ENCODE data around the gene ITGB1. TPM values are rescaled to one million over a fixed set of nuclear protein-coding genes. Genes with fewer than 3 reads are reported as not detected.

ITGB1 gene
- polyA plus RNA-seq, 1 of the 3 experiments (the other 2 are of a cell fraction), result 666 TPM

DNA sequence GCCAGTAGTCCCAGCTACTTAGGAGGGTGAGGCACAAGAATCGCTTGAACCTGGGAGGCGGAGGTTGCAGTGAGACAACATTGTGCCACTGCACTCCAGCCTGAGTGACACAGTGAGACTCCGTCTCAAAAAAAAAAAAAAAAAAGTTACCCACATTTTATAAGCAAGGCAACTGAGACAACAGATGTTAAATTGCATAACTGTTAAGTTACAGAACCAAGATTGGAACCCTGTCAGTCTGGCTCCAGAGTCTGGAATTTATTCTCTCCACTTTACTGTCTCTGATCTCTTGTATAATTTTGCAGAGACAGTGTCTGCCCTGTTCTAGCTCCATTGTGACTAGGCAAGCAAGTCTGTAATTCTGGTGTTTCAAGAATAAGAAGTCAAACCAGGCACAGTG, 6.2 kb upstream of the ITGB1 start (continued):
- TF ChIP-seq YY1 (IDR thresholded peaks at IDR 0.05; ENCODE audit: low read depth) (no peak), RXRA (IDR thresholded peaks at IDR 0.05; ENCODE audit: borderline replicate concordance, low read depth) (no peak)
- TF ChIP-seq, protein P1, sequence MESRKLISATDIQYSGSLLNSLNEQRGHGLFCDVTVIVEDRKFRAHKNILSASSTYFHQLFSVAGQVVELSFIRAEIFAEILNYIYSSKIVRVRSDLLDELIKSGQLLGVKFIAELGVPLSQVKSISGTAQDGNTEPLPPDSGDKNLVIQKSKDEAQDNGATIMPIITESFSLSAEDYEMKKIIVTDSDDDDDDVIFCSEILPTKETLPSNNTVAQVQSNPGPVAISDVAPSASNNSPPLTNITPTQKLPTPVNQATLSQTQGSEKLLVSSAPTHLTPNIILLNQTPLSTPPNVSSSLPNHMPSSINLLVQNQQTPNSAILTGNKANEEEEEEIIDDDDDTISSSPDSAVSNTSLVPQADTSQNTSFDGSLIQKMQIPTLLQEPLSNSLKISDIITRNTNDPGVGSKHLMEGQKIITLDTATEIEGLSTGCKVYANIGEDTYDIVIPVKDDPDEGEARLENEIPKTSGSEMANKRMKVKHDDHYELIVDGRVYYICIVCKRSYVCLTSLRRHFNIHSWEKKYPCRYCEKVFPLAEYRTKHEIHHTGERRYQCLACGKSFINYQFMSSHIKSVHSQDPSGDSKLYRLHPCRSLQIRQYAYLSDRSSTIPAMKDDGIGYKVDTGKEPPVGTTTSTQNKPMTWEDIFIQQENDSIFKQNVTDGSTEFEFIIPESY (IDR thresholded peaks at IDR 0.05; ENCODE audit: borderline replicate concordance, low read depth), result no peak

DNA sequence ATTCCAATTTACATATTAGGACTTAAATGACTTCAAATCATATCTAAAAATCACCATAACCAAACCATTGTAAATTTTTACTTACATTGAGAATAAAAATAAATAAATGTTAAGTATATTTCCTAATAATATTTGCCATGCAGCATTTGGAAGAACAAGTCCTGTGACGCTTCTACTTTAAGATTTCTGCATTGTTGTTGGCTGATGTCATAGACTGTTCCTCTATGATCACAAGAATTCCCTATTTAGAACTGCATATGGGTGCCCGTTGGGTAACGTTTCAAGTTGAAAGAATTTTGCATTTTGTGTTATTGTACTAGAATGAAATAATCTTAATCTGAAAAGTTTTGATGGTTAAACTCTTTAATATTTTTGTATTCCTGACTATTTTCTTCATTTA, 5.1 kb upstream of the ITGB1 start:
- Histone ChIP-seq H3K36me3 (replicated peaks in 1 of 2; ENCODE audit: control insufficient read depth in 1 of 2, insufficient read depth in 2 of 2, low read length in 1 of 2) (no peaks in the 10 kb centered on the region), H4K20me1 (ENCODE audit: insufficient read depth) (no peaks in the 10 kb centered on the region), H3K9me3 (no peaks in the 10 kb centered on the region), H3F3A (replicated peaks; ENCODE audit: insufficient read depth) (peaks cover 30% of the 10 kb centered on the region), H2AFZ (ENCODE audit: low read depth) (peak overlapping the region; percentile 70; the same call in 1 of the 2 replicates), H3K27ac (ENCODE audit: low read depth in 2 of 2, low read length in 1 of 2) (peak overlapping the region; percentile 70 to 91; a peak in 3 of 4 replicates), H3K4me2 (peak overlapping the region; percentile 76; the same call in 1 of the 2 replicates), H3K79me2 (ENCODE audit: insufficient read depth) (peaks cover 31% of the 10 kb centered on the region), H3K4me1 (ENCODE audit: control insufficient read depth in 1 of 2, insufficient read depth in 2 of 2, low read depth in 1 of 2, low read length in 1 of 2) (peaks cover 4 to 14% of the 10 kb centered on the region in 2 experiments), H3K9ac (peak overlapping the region; percentile 48; the same call in 1 of the 2 replicates), H3K27me3 (ENCODE audit: insufficient read depth) (no peaks in the 10 kb centered on the region), H3K4me3 (ENCODE audit: low read depth in 2 of 2, low read length in 1 of 2) (peak overlapping the region in 1 of 2 experiments; percentile 30; a peak in 1 of 4 replicates), H3K9me2 (no peaks in the 10 kb centered on the region)
- no peak for DNase-seq
- 13% methylated on average over 3 of the region's 3 CpGs for WGBS (ENCODE audit: low lambda C conversion rate)
- ChIA-PET POLR2A (no interaction called here), CTCF (no interaction called here)
- TF ChIP-seq MEF2A (IDR thresholded peaks at IDR 0.05; ENCODE audit: borderline replicate concordance, low read depth) (peak; percentile 75; the same call in 1 of the 2 replicates), FOSL2 (IDR thresholded peaks at IDR 0.05; ENCODE audit: borderline replicate concordance, low read depth) (peak; percentile 53; the same call in 1 of the 2 replicates), TEAD4 (IDR thresholded peaks at IDR 0.05; ENCODE audit: borderline replicate concordance, insufficient read depth) (peak; percentile 39; the same call in 1 of the 2 replicates), MXI1 (IDR thresholded peaks at IDR 0.05; ENCODE audit: low read depth, low read length) (no peak), FOXM1 (IDR thresholded peaks at IDR 0.05; ENCODE audit: low read depth) (no peak), EP300 (IDR thresholded peaks at IDR 0.05; ENCODE audit: borderline replicate concordance in 1 of 2, low read depth in 1 of 2, low read length in 1 of 2) (no peak), GATA2 (CRISPR knock-in tag; IDR thresholded peaks at IDR 0.05) (no peak), JUND (IDR thresholded peaks at IDR 0.05) (peak; percentile 63), POLR2AphosphoS5 (IDR thresholded peaks at IDR 0.05; ENCODE audit: low read depth, low read length) (no peak)

DNA sequence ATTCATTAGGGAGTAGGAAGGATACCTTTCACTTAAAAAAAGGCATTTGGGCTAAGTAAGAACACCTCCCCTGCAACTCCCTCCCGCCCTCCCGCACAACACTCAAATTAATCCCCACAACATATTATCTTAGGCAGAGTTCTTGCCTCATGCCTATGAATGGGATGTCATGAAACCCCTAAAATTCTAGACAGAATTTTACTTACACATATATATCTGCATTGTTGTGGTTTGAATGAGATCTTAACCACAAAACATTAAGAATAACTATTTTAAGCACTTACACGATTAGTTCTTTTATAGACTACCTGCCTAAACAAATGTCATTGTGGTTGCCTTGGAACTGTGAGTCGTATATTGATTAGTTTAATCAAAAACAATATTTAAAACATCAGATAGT, 4.5 kb upstream of the ITGB1 start:
- ChIA-PET CTCF (interaction anchor here (0.7 to 0.9 kb wide), 3 partner anchors 18 to 214 kb away, joined by 3 to 4 read pairs (median 3); no protein-coding TSS in a partner anchor), POLR2A (interaction anchor here (1.0 kb wide), 1 partner anchor 18 kb away, joined by 3 read pairs; no protein-coding TSS in a partner anchor)
- no peak overlapping the region; the same call in 1 of the 2 replicates for H2AFZ ChIP-seq (ENCODE audit: low read depth)
- 47% methylated on average over 4 of the region's 4 CpGs for WGBS (ENCODE audit: low lambda C conversion rate)
- H4K20me1 ChIP-seq (ENCODE audit: insufficient read depth), result peaks cover under 1% of the 10 kb centered on the region; the same call in 1 of the 2 replicates
- peaks cover 30% of the 10 kb centered on the region for H3F3A ChIP-seq (replicated peaks; ENCODE audit: insufficient read depth)
- no peaks in the 10 kb centered on the region for H3K9me2 ChIP-seq
- peak overlapping the region; percentile 48; the same call in 1 of the 2 replicates for H3K9ac ChIP-seq
- peak overlapping the region; percentile 70 to 91; a peak in 3 of 4 replicates for H3K27ac ChIP-seq (ENCODE audit: low read depth in 2 of 2, low read length in 1 of 2)
- peaks cover 33% of the 10 kb centered on the region for H3K79me2 ChIP-seq (ENCODE audit: insufficient read depth)
- no peaks in the 10 kb centered on the region for H3K9me3 ChIP-seq
- no peaks in the 10 kb centered on the region for H3K36me3 ChIP-seq (replicated peaks in 1 of 2; ENCODE audit: control insufficient read depth in 1 of 2, insufficient read depth in 2 of 2, low read length in 1 of 2)
- H3K4me3 ChIP-seq (ENCODE audit: low read depth in 2 of 2, low read length in 1 of 2), result peak overlapping the region in 1 of 2 experiments; percentile 30; a peak in 1 of 4 replicates
- DNase-seq, result no peak
- peak overlapping the region; percentile 76; the same call in 1 of the 2 replicates for H3K4me2 ChIP-seq
- H3K4me1 ChIP-seq (ENCODE audit: control insufficient read depth in 1 of 2, insufficient read depth in 2 of 2, low read depth in 1 of 2, low read length in 1 of 2), result peaks cover 4 to 14% of the 10 kb centered on the region in 2 experiments
- no peaks in the 10 kb centered on the region for H3K27me3 ChIP-seq (ENCODE audit: insufficient read depth)
- TF ChIP-seq, protein P2, sequence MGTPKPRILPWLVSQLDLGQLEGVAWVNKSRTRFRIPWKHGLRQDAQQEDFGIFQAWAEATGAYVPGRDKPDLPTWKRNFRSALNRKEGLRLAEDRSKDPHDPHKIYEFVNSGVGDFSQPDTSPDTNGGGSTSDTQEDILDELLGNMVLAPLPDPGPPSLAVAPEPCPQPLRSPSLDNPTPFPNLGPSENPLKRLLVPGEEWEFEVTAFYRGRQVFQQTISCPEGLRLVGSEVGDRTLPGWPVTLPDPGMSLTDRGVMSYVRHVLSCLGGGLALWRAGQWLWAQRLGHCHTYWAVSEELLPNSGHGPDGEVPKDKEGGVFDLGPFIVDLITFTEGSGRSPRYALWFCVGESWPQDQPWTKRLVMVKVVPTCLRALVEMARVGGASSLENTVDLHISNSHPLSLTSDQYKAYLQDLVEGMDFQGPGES (IDR thresholded peaks at IDR 0.05; ENCODE audit: low read depth, low read length), result no peak
- TF ChIP-seq, protein P3, sequence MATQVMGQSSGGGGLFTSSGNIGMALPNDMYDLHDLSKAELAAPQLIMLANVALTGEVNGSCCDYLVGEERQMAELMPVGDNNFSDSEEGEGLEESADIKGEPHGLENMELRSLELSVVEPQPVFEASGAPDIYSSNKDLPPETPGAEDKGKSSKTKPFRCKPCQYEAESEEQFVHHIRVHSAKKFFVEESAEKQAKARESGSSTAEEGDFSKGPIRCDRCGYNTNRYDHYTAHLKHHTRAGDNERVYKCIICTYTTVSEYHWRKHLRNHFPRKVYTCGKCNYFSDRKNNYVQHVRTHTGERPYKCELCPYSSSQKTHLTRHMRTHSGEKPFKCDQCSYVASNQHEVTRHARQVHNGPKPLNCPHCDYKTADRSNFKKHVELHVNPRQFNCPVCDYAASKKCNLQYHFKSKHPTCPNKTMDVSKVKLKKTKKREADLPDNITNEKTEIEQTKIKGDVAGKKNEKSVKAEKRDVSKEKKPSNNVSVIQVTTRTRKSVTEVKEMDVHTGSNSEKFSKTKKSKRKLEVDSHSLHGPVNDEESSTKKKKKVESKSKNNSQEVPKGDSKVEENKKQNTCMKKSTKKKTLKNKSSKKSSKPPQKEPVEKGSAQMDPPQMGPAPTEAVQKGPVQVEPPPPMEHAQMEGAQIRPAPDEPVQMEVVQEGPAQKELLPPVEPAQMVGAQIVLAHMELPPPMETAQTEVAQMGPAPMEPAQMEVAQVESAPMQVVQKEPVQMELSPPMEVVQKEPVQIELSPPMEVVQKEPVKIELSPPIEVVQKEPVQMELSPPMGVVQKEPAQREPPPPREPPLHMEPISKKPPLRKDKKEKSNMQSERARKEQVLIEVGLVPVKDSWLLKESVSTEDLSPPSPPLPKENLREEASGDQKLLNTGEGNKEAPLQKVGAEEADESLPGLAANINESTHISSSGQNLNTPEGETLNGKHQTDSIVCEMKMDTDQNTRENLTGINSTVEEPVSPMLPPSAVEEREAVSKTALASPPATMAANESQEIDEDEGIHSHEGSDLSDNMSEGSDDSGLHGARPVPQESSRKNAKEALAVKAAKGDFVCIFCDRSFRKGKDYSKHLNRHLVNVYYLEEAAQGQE (IDR thresholded peaks at IDR 0.05; ENCODE audit: low read depth, low read length), result no peak
- TF ChIP-seq TEAD4 (IDR thresholded peaks at IDR 0.05; ENCODE audit: borderline replicate concordance, insufficient read depth) (no peak), MEF2A (IDR thresholded peaks at IDR 0.05; ENCODE audit: borderline replicate concordance, low read depth) (no peak), RXRA (IDR thresholded peaks at IDR 0.05; ENCODE audit: borderline replicate concordance, low read depth) (no peak), JUND (IDR thresholded peaks at IDR 0.05) (no peak), RAD21 (IDR thresholded peaks at IDR 0.05; ENCODE audit: low read length) (no peak)
- TF ChIP-seq, protein P4, sequence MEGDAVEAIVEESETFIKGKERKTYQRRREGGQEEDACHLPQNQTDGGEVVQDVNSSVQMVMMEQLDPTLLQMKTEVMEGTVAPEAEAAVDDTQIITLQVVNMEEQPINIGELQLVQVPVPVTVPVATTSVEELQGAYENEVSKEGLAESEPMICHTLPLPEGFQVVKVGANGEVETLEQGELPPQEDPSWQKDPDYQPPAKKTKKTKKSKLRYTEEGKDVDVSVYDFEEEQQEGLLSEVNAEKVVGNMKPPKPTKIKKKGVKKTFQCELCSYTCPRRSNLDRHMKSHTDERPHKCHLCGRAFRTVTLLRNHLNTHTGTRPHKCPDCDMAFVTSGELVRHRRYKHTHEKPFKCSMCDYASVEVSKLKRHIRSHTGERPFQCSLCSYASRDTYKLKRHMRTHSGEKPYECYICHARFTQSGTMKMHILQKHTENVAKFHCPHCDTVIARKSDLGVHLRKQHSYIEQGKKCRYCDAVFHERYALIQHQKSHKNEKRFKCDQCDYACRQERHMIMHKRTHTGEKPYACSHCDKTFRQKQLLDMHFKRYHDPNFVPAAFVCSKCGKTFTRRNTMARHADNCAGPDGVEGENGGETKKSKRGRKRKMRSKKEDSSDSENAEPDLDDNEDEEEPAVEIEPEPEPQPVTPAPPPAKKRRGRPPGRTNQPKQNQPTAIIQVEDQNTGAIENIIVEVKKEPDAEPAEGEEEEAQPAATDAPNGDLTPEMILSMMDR (IDR thresholded peaks at IDR 0.05), result no peak
